GM21576 (cell line): Measurements from ENCODE around the gene CCDC102A.

Experiments used
- ATAC-seq: cut with Tn5 transposase; IDR thresholded peaks from one replicate; pipeline ENCODE4 v1.9.1; 2021; ENCODE audit warnings: mild to moderate bottlenecking, moderate library complexity; ENCODE audit not compliant: unreplicated experiment

The CCDC102A gene

DNA sequence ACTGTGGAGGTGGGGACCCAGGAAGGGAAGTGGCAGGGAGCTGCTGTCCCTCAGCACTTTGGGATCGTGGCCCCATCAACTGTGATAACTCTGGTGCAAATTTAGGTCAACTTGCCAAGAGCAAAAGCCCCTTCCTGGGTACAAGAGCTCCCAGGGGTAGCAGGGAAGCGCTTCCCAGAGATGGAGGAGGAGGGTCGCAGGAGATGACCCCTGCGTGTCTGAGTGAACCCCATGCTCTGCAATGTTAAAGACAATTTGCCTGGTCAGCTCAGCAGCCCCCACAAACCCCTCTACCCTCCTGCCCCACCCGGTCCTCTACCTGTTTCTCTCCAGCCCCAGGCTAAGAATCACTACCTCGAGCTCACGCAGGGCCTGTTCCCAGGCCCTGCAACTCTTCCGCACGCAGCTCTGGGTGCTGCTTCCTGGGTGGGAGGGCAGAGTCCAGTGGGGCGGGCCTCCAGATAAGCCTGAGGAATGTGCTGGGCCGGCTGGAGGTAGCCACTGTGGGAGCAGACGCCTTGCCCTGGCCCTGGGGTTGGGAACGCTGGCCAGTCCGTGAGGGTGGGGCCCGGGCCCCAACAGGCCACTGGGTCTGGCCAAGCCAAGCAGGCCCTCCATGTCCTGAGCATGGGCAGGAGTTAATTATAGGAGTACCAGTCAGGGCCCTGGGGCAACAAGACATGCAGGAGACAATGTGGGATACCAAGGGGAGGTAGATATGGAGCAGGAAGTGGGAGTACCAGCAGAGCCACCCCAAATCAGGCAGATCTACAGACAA is 56.2 kb downstream of the CCDC102A start:
- no peak for ATAC-seq

DNA sequence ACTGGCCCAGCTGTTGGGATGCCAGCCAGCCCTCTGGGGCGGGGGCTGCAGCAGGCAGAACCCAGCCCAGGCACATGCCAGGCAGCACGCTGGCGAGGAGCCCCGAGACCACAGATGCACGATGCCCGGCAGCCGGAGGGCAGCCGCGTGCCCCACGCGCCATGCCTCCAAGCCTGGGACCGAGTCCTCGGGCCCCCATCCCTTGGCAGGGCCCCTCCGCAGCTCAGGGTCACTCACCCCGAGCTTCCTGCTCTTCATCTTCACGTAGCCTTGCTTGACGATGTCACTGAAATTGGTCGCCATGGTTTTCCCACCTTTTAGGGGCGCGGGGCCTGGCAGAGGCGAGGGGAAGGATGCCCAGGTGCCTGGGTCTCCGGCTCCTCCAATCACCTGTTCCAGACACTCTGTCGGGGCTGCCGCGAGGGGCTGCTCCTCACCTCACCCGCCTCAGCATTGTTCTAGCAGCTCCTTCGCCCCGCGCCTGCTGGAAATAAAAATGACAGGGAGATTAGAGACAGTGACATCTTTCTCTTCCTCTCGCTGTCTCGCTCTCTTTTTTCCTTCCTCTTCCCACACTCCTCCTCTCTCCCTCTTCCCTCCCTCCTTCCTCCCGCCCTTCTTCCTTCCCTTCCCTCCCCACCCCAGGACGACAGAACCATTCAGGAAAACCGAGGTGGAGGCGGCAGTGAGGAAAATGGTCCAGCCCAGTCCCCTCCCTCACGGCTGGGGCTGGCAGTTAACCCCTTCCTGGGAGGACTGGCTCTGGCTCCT is 57.0 kb downstream of the CCDC102A start:
- no peak for ATAC-seq

- no peak for ATAC-seq
Measured at GRCh38 chr16:57478396-57479204, 57.8 kb downstream of the CCDC102A start.

GRCh38 chr16:57477531-57478202 is 58.7 kb downstream of the CCDC102A start:
- no peak for ATAC-seq

DNA sequence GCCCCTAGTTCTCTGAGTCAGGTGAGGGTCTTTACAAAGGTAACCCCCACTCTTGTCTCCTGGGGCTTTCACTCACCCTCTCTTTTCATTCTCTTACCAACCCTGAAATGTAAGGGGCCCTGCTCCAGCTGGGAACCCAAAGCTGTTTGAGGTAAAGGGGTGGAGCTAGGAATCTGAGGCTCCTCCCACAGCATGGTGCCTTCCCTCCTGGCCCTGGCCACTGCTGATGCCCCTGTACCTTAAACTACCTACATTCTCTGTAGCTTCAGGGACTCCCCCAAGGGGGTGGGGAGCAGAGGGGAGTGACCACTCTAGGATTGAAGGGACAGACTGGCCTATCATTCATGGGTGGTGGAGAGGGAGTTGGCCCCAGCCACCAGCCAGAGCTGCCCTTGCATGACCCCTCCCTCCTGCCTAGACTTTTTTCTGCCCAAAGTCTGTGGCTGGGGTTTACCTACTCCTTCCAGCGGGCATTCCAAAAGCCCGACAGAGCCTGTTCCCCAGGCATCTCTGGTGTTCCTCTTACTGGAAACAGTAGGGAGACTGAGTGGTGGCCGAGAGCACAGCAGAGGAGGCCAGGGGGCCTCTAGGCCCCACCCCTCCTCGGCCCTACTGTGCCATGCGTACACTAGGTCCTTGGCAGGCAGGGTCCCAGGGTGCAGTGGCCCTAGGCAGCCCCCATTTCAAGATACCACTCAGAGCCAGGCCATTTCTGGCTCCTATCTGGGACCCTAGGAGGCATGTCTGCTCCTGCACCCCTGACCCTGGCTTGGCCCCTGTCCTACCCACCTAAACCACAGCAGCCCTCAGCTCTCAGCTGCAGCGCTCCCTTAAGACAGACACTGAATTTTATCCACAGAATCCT is 59.6 kb downstream of the CCDC102A start:
- no peak for ATAC-seq

- peak; percentile 88 for ATAC-seq
Measured at GRCh38 chr16:57475711-57476339, 60.5 kb downstream of the CCDC102A start.

- ATAC-seq = no peak
Measured at GRCh38 chr16:57474671-57475661, 61.4 kb downstream of the CCDC102A start.

DNA sequence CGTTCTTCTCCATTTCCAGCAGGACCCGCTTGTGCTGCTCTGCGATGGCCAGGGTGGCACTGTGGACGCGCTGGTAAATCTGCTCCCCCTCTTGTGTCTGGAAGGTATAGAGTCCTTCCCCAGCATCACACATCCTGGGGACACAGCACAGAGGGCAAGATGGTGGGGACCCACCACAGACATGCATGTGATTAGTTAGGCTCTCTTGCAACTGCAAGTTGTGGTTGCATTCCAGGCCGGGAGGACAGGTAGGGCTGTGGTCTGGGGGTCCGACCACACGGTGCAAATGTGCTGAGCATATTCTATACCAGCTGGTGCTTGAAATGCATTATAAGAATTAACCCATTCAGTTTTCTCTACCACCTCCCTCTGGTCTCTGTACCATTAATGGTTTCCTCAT is 62.5 kb downstream of the CCDC102A start:
- ATAC-seq = no peak

DNA sequence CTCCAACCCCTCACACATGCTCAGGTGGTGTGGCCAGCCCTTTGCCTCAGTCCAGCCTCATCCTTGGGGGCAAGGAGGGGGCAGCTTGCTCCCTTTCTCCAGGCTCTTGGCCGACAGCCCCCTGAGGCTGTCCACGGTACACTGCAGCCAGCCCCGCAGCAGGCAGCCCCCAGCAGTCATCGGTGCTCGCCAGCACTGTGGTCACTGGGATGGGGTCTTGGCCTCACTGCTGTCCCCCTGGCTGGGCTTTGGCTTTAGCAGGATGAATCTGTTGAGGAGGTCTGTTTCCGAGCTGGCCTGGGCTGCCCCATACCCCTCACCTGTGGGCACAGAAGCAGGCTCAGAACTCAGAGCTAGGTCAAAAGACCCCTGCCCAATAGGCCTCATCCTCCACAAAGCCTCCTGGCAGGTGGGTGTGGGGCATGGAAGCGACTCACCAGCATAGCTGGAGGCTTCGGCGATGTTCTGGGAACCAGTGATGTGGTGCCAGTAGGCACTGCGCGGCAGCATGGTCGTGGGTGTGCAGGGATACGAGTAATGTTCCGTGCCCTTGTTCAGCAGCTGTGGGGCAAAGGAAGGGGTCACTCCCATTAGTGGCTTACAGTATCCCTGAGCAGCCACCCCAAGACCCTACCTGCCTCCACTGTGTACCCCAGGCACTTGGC is 63.1 kb downstream of the CCDC102A start:
- ATAC-seq = no peak

DNA sequence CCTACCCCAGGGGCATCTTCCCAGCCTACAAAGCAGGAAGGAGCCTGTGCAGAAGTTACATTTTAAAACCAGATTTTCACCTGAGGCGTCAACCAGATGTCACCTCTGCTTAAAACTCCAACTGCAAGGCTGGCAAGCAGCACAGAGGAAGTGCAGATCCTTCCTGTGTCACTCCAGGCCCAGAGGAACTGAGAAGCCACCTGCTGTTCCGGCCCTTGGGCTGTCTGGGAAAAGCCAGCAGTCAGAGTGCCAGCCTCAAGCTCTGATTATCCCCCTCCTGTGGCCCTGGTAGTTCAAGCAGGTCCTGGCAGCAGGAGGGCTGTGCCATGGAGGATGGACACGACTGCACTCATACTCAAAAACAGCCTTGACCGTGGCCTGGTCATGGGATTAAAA is 63.7 kb downstream of the CCDC102A start:
- ATAC-seq = no peak

DNA sequence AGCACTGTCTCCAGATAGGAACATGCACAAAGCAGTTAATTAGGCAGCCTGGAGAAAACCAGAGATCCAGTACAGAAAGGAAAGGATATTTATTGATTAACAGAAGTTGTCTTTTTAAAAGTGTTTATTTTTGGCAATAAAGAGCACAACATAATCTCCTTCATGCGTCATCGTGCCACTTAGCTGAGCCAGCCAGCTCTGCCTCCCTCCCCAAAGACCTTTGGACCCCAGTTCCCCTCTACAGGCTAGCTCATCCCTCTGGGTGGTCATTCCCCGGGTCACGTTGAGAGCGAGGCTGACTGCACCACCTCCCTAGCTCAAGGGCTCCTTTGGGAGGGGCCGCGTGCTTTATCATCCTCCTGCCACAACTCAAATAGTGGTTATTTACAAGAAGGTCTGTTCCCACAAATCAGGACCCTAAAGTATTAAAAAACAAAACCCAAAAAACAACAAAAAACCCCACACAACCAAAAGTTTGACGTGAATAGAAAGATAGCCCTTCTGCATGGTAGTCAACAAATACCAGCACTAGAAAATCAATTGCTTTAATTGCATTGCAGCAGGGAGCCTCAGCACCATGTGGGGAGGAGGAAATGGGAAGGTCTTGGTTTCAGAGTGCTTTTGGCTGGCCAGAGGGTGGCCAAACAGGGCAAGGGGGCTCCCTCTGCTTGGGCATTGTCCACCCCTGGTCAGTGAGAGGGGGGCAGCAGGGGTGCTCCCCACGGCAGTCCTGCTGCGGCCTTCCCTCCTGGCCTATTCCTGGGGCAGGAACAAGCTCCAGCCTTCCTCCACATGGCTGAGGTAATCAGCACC is 64.3 kb downstream of the CCDC102A start:
- ATAC-seq = no peak

DNA sequence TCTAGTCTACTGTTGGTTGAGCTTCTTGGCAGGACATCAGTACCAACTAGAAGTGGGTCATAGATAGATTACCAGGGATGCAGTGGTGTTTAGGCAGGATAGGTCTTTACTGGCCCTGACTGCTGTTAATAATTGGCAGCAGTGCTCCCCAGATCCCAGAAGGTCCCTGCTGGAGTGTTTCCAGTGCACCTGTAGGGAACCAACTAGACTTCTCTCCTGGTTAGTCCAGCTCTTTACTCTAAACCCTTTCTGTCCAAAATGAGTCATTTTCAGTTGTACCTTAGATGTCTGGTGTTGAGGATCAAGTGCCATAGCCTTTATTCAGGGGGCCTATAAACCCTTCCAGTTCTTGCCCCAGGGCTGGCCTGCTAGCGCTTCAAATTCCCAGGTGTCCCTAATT is 65.2 kb downstream of the CCDC102A start:
- ATAC-seq = no peak

DNA sequence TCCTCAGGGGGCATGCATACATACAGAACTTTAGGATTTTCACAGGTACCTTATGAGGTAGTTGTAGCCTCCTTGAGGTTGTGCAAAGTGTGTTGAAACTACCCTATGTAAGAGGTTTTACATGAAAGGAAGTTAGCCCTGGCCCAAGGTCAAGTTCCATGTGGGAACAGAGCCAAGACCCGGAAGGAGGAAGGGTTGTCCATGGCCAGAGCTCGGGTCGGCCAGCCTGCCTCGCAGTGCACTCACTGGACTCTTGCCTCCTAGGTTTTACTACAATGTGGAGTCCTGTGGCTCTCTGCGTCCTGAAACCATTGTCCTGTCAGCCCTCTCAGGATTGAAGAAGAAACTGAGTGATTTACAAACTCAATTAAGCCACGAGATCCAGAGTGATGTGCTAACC is 65.7 kb downstream of the CCDC102A start:
- ATAC-seq = no peak

DNA sequence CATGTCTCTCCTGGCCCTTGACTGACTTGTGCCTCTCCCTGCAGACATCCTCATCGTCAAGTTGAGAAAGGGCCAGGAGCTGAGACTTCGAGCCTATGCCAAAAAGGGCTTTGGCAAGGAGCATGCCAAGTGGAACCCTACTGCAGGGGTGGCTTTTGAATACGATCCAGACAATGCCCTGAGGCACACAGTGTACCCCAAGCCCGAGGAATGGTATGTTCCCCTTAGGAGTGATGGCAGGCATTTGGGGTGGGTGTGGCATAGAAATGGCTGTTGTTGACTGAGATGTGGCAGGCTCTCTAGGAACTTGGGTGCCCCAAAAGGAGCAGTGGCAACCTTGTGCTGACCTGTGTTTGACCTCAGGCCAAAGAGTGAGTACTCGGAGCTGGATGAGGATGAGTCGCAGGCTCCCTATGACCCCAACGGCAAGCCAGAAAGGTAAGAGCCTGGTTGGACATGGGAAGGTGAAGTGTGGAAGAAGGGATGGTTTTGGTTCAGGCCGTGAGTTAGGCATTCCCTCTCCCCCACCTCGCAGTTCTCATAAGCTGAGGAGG is 66.4 kb downstream of the CCDC102A start:
- no peak for ATAC-seq

- no peak for ATAC-seq
Measured at GRCh38 chr16:57469046-57469445, 67.3 kb downstream of the CCDC102A start.

- ATAC-seq = no peak
Measured at GRCh38 chr16:57468346-57468745, 68.0 kb downstream of the CCDC102A start.

DNA sequence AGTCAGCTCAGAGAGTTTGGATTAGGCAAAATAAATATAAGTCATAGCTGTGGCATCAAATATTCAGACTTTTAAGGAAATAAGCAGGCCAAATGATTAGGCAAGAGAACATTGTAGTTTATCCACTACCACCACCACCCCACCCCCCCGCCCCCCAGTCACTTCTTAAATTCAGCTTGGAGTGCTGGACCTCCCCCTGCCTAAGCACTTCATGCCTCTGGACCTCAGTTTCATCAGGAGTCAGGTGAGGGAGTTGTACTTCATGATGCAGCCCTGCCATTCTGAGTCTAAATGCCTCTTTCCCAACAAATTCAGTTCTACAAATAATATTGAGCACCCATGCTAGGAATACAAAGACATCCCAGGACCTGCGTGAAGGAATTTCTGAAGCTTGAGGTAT is 71.8 kb downstream of the CCDC102A start:
- no peak for ATAC-seq
